ENCODE measurements around the gene G0S2. TPM values are rescaled to one million over a fixed set of nuclear protein-coding genes. Genes with fewer than 3 reads are reported as not detected.

G0S2 gene
- total RNA-seq, 1 donor from 2014 or later: 187 TPM

- intact Hi-C loops (cut with DNase I): no loop called here
- H3K27me3 ChIP-seq: no peaks in the 10 kb centered on the region
Measured at GRCh38 chr1:209645574-209646452, 29.4 kb upstream of the G0S2 start.

GRCh38 chr1:209646558-209646957, 28.7 kb upstream of the G0S2 start:
- no peak for DNase-seq (ENCODE audit: extremely low spot score in 2 of 2)
- intact Hi-C loops (cut with DNase I): no loop called here
- peaks cover 85% of the 10 kb centered on the region for H3K4me1 ChIP-seq
- no peak overlapping the region for H3K27ac ChIP-seq
- no peaks in the 10 kb centered on the region for H3K9me3 ChIP-seq
- H3K36me3 ChIP-seq: no peaks in the 10 kb centered on the region
- no peak overlapping the region for H3K4me3 ChIP-seq
- TF ChIP-seq POLR2A (IDR thresholded peaks at IDR 0.05): no peak
- no peak for TF ChIP-seq POLR2AphosphoS5 (IDR thresholded peaks at IDR 0.05; ENCODE audit: insufficient read depth in 1 of 2, low read depth in 1 of 2)
- TF ChIP-seq CTCF (IDR thresholded peaks at IDR 0.05): no peak
- H3K27me3 ChIP-seq: no peaks in the 10 kb centered on the region

More at GRCh38 chr1:209645574-209646452, 29.4 kb upstream of the G0S2 start:
- Histone ChIP-seq H3K4me3 (no peak overlapping the region), H3K27ac (no peak overlapping the region), H3K36me3 (no peaks in the 10 kb centered on the region), H3K4me1 (peaks cover 85% of the 10 kb centered on the region), H3K9me3 (no peaks in the 10 kb centered on the region)
- no peak for DNase-seq (ENCODE audit: extremely low spot score in 2 of 2)
- TF ChIP-seq CTCF (IDR thresholded peaks at IDR 0.05) (no peak), POLR2A (IDR thresholded peaks at IDR 0.05) (no peak), POLR2AphosphoS5 (IDR thresholded peaks at IDR 0.05; ENCODE audit: insufficient read depth in 1 of 2, low read depth in 1 of 2) (no peak)

GRCh38 chr1:209647156-209647555, 28.1 kb upstream of the G0S2 start:
- H3K9me3 ChIP-seq: no peaks in the 10 kb centered on the region
- no peaks in the 10 kb centered on the region for H3K36me3 ChIP-seq
- TF ChIP-seq POLR2AphosphoS5 (IDR thresholded peaks at IDR 0.05; ENCODE audit: insufficient read depth in 1 of 2, low read depth in 1 of 2) (no peak), CTCF (IDR thresholded peaks at IDR 0.05) (no peak), POLR2A (IDR thresholded peaks at IDR 0.05) (no peak)
- no peaks in the 10 kb centered on the region for H3K27me3 ChIP-seq
- H3K27ac ChIP-seq: no peak overlapping the region
- no peak overlapping the region for H3K4me3 ChIP-seq
- peaks cover 85% of the 10 kb centered on the region for H3K4me1 ChIP-seq
- no peak for DNase-seq (ENCODE audit: extremely low spot score in 2 of 2)
- intact Hi-C loops (cut with DNase I): no loop called here

GRCh38 chr1:209648346-209648745, 26.9 kb upstream of the G0S2 start:
- TF ChIP-seq POLR2AphosphoS5 (IDR thresholded peaks at IDR 0.05; ENCODE audit: insufficient read depth in 1 of 2, low read depth in 1 of 2): no peak
- TF ChIP-seq CTCF (IDR thresholded peaks at IDR 0.05): no peak
- TF ChIP-seq POLR2A (IDR thresholded peaks at IDR 0.05): no peak
- peak overlapping the region; percentile 50 for H3K27ac ChIP-seq
- H3K4me1 ChIP-seq: peaks cover 77% of the 10 kb centered on the region
- no peak for DNase-seq (ENCODE audit: extremely low spot score in 2 of 2)
- no peaks in the 10 kb centered on the region for H3K36me3 ChIP-seq
- no peak overlapping the region for H3K4me3 ChIP-seq
- intact Hi-C loops (cut with DNase I): loop anchor here (2.0 kb wide), 1 partner anchor 56 kb away; the partner anchor contains the start of gene HSD11B1
- H3K27me3 ChIP-seq: no peaks in the 10 kb centered on the region
- no peaks in the 10 kb centered on the region for H3K9me3 ChIP-seq
